HG03442 (cell line): ENCODE results near the gene DNAI2.

ENCODE experiments used
- ATAC-seq: cut with Tn5 transposase; IDR thresholded peaks from one replicate; pipeline ENCODE4 v1.9.1; 2021; ENCODE audit warnings: mild to moderate bottlenecking, moderate library complexity; ENCODE audit not compliant: unreplicated experiment

The DNAI2 gene

DNA sequence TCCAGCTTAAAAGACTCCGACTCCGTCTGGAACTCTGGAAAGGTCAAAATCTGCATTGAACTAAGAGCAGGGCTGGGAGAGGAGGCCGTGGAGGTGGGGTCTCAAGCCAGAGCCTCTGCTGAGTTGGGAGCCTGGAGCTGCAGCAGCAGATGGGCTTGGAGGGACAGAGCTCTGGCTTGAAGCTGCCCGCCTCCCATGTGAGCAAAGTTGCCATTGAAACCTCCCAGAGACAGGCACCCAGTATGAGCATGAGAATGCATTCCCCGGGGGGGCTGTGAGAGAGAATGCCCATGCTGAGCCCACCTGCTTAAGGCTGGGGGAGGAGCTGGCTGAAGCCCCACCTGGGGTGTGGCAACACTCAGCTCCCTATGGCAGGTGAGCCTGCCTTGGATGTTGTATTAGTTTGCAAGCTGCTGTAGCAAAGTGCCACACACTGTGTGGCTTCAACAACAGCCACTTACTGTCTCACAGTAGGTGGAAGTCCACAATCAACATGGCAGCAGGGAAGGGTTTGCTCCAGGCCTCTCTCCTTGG is 61.6 kb downstream of the DNAI2 start:
- no peak for ATAC-seq

DNA sequence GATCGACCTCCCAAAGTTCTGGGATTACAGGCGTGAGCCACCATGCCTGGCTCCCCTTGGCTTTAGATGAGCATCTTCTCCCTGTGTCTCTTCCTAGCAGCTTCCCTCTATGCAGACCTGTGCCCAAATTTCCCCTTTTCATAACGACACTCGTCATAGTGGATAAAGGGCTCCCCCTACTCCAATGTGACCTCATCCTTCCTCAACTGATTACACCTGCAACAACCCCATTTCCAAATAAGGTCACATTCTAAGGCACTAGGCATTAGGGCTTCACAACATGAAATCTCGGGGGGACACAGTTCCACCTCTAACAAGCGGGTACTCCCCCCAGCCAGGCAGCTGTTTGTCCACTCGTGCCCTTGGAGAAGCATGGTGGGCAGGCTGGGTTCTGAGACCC is 62.3 kb downstream of the DNAI2 start:
- no peak for ATAC-seq

GRCh38 chr17:74337834-74338500 is 63.9 kb downstream of the DNAI2 start:
- no peak for ATAC-seq

- ATAC-seq, result no peak
These were observed 65.6 kb downstream of the DNAI2 start for GRCh38 chr17:74339537-74340195.

DNA sequence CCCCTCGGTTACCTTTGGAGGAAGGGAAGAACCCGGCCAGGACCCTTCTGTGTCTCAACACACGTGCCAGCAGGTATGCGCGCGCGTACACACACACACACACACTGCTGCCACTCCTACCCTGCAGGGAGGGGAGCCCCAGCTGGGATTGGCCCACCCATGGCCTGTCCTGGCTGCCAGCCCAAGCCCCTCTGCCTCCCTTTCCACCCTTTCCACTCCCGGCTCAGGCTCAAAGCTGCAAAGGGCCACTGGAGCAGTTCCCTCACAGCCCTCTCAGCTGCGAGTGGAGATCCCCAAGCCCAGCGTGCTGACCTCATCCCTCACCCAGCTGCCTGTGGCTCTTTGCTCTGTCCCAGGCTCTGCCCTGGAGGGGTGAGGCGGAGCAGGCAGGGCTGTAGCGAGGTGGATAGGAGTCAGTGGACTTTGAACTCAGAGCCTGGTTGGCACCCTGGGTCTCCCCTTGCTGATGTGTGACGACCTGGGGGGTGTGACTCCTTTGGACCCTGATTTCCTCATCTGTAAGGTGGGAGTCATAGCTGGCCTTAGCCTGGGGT is 66.5 kb downstream of the DNAI2 start:
- ATAC-seq, result no peak

GRCh38 chr17:74342224-74342623 is 68.2 kb downstream of the DNAI2 start:
- ATAC-seq, result no peak

DNA sequence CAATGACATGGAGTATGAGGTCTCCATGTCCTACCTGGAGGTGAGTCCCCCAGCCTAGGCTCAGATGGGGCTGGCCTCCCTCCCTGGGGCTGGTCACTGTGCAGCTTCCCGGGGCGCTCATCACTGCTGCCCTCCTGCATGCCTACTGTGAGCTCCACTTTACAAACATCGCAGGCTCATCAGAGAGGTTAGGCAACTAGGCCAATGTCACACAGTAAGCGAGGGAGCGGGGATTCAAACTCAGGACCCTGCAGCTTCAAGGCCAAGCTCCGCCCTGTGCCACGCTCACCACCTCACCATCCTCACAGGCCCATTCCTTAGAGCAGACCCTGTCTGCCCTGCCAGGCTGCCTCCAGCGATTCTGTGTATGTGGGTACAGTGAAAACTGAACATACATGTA is 69.1 kb downstream of the DNAI2 start:
- no peak for ATAC-seq

GRCh38 chr17:74343526-74344284 is 69.7 kb downstream of the DNAI2 start:
- no peak for ATAC-seq

- no peak for ATAC-seq
These were observed 70.6 kb downstream of the DNAI2 start for GRCh38 chr17:74344658-74345057.

DNA sequence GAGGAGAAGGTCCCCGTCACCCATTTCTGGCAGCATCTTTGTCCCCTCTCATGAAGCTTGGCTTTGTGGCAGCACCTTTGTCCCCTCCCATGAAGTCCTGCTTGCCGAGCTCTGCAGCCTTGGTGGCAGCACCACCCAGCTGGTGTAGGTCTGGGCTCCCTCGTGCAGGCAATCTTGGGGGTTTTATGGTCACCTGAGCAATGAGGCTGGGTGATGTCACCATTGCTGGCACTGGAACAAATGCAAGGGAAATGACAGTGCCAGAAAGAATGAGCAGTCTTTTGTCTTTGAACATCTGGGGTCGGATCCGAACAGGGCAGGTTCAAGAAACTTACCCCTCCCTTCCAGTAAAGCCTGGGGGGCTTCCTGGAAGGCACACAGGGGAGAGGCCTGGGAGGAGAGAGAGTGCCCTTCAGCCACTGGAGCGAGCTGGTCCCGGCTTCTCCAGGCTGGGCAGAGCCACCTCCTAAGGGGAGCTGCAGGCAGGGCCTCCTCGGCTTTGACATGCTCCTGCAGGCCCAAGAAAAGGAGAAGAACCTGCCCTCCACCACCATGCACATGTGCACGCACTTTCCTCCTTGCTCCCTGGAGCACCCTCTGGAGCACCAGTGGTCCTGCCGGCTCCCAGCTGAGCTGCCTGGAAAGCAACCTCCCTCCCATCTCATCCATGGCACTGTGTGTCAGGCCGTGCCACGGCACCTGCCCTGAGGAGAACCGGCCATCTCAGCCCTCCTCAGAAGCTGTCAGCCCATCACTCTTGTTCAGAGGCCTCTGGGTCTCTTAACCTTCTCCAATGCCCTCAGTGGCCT is 71.6 kb downstream of the DNAI2 start:
- ATAC-seq, result no peak

- no peak for ATAC-seq
These were observed 73.6 kb downstream of the DNAI2 start for GRCh38 chr17:74347646-74348045.

DNA sequence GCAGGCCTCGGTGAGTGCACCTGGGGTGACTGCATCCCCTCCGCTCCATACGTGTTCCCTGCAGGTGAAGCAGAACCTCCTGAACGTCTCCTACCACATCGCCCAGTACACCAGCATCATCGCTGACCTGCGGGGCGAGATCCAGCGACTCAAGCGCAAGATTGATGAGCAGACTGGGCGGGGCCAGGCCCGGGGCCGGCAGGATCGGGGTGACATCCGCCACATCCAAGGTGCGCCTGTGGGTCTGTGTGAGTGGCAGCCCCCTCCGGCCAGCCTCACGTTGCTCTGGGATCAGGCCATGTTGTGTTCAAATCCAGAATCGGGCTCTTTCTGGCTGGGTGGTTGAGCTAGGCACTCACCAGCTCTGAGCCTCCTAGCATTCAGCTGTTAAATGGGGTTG is 75.1 kb downstream of the DNAI2 start:
- ATAC-seq, result no peak

DNA sequence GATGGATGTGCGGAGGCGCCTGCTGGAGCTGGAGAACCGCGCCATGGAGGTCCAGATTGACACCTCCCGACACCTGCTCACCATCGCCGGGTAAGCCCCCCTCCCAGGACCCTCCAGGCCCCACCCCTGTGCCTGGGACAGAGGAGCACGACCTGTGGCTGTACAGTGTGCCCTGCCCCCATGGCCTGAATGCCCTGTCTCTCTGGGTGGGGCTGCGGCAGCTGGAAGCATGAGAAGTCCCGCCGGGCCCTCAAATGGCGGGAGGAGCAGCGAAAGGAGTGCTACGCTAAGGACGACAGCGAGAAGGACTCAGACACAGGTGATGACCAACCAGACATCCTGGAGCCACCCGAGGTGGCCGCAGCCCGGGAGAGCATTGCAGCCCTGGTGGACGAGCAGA is 76.5 kb downstream of the DNAI2 start:
- ATAC-seq, result no peak

GRCh38 chr17:74351552-74352210 is 77.6 kb downstream of the DNAI2 start:
- no peak for ATAC-seq

DNA sequence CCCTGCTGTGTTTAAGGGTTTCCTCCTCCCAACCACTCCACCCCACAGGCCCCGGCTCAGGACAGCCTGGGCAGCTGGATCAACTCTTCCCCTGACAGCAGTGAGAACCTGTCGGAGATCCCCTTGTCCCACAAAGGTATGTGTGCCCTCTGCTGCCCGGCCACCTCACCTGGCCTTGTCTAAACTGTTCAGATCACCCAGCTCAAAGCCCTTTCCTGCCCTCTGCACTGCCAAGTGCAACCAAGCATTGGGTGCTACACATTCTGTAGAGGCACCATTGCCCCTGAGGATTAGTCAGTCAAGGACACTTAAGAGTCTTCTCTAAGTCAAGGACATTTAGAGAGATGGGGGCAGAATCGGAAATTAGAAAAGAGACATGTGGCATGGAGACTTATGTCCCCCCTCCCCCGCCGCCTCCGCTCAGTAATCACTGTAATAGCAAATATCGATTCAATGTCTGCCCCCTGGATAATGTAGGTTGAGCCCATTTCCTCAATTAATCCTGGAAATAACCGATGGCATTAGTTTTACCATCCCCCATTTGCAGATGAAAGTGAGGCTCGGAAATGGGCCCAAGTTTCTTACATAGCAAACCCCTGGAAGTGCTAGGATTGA is 79.5 kb downstream of the DNAI2 start:
- ATAC-seq, result no peak

DNA sequence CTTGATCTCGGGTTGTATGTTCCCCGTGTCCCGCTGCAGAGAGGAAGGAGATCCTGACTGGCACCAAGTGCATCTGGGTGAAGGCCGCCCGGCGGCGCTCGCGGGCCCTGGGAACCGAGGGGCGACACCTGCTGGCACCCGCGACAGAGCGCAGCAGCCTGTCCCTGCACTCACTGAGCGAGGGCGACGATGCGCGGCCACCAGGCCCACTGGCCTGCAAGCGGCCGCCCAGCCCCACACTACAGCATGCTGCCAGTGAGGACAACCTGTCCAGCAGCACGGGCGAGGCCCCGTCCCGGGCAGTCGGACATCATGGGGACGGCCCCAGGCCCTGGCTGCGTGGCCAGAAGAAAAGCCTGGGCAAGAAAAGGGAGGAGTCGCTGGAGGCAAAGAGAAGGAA is 80.1 kb downstream of the DNAI2 start:
- ATAC-seq, result no peak

DNA sequence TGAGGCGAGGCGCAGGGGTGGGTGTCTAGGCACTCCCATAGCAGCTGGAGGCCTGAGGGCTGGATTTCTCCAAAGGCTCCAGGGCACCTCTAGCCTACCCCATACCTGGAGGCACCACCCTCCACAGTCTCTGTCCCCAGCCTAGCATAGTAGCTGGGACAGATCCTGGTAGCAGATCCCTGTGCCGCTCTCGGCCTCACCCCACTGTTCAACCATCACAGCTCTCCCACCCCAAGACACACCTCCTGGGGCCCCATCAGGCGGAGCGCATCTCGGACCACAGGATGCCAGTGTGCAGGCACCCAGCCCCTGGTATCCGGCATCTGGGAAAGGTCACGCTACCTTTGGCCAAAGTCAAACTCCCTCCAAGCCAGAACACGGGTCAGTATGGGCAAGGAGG is 80.5 kb downstream of the DNAI2 start:
- ATAC-seq, result no peak

- ATAC-seq, result no peak
These were observed 81.0 kb downstream of the DNAI2 start for GRCh38 chr17:74355065-74355464.

GRCh38 chr17:74356646-74357465 is 82.8 kb downstream of the DNAI2 start:
- ATAC-seq, result no peak
